Measurements from ENCODE around the gene DISC1. TPM values are rescaled to one million over a fixed set of nuclear protein-coding genes. Genes with fewer than 3 reads are reported as not detected.

DISC1 gene
- polyA plus RNA-seq, 1 of the 3 experiments (the other 2 are of a cell fraction) = 1.7 TPM

DNA sequence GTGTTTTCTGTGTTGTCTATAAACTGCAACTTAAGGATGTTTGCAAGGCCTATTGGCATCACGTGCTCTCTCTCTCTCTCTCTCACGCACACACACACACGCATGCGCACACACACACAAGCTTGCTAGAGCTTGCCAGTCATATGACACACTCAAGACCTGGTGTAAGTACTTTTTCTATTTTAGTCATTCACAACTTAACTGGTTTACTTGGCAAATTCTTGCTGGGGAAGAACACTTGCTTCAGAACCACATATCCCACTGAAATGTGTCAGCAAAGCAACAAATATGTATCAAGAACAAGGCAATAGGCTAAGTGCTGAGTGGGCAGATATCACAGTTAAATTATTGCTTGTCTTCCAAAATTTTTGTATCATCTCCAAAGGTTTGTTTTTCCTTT is 107.8 kb downstream of the DISC1 start (continued):
- TF ChIP-seq SMC3 (IDR thresholded peaks at IDR 0.05; ENCODE audit: low read depth, low read length) = no peak
- no peak for TF ChIP-seq GABPA (IDR thresholded peaks at IDR 0.05; ENCODE audit: low read depth)
- TF ChIP-seq EZH2phosphoT487 (IDR thresholded peaks at IDR 0.05; ENCODE audit: borderline replicate concordance, low read depth) = no peak
- no peak for TF ChIP-seq IRF3 (IDR thresholded peaks at IDR 0.05; ENCODE audit: low read depth, low read length)

DNA sequence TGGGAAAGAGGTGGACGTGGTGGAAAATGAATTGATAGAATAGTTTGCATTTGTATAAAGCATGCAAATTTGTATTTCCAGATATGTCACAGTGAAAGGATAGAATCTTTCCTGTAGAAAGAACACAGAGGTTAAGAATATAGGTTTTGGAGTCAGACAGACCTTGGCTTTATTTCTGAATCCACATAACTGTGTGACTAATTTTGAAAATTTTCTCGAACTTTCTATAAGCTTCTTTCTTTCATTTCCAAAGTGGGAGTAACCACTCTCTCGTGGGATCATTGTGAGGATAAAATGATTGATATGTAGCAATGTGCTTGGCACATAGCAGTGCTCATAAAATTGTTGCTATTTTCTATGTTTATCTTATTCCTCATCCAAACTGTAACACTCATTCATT is 108.8 kb downstream of the DISC1 start:
- Histone ChIP-seq H3K36me3 (replicated peaks in 1 of 2; ENCODE audit: control insufficient read depth in 1 of 2, insufficient read depth in 2 of 2, low read length in 1 of 2) (no peaks in the 10 kb centered on the region), H3K4me1 (ENCODE audit: control insufficient read depth in 1 of 2, insufficient read depth in 2 of 2, low read depth in 1 of 2, low read length in 1 of 2) (no peaks in the 10 kb centered on the region), H3K9ac (no peak overlapping the region), H2AFZ (ENCODE audit: low read depth) (no peak overlapping the region), H3K9me2 (no peaks in the 10 kb centered on the region), H3K27ac (ENCODE audit: low read depth in 2 of 2, low read length in 1 of 2) (no peak overlapping the region), H3K79me2 (ENCODE audit: insufficient read depth) (no peaks in the 10 kb centered on the region), H3K4me2 (no peak overlapping the region), H3K9me3 (no peaks in the 10 kb centered on the region), H3K4me3 (ENCODE audit: low read depth in 2 of 2, low read length in 1 of 2) (no peak overlapping the region), H3K27me3 (ENCODE audit: insufficient read depth) (no peaks in the 10 kb centered on the region), H4K20me1 (ENCODE audit: insufficient read depth) (no peaks in the 10 kb centered on the region), H3F3A (replicated peaks; ENCODE audit: insufficient read depth) (no peaks in the 10 kb centered on the region)
- TF ChIP-seq MEF2A (IDR thresholded peaks at IDR 0.05; ENCODE audit: borderline replicate concordance, low read depth) (no peak), NFIC (IDR thresholded peaks at IDR 0.05; ENCODE audit: borderline replicate concordance) (no peak), RXRA (IDR thresholded peaks at IDR 0.05; ENCODE audit: borderline replicate concordance, low read depth) (no peak), TAF1 (IDR thresholded peaks at IDR 0.05; ENCODE audit: borderline replicate concordance, low read depth, low read length) (no peak), CHD2 (IDR thresholded peaks at IDR 0.05; ENCODE audit: low read length, partially characterized antibody) (no peak), FOXJ3 (CRISPR knock-in tag; IDR thresholded peaks at IDR 0.05) (no peak), RAD21 (IDR thresholded peaks at IDR 0.05; ENCODE audit: low read length) (no peak), SMC3 (IDR thresholded peaks at IDR 0.05; ENCODE audit: low read depth, low read length) (no peak), CTCF (IDR thresholded peaks at IDR 0.05) (no peak), TCF12 (IDR thresholded peaks at IDR 0.05) (no peak), EP300 (IDR thresholded peaks at IDR 0.05; ENCODE audit: borderline replicate concordance in 1 of 2, low read depth in 1 of 2, low read length in 1 of 2) (no peak)
- TF ChIP-seq, protein P1, sequence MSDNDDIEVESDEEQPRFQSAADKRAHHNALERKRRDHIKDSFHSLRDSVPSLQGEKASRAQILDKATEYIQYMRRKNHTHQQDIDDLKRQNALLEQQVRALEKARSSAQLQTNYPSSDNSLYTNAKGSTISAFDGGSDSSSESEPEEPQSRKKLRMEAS (IDR thresholded peaks at IDR 0.05; ENCODE audit: low read depth) = no peak
- whole genome bisulfite sequencing (ENCODE audit: low lambda C conversion rate) = 70% methylated on average over 3 of the region's 3 CpGs
- ChIA-PET POLR2A (no interaction called here), CTCF (interaction anchor here (2.1 kb wide), 1 partner anchor 21 kb away, joined by 4 read pairs; no protein-coding TSS in a partner anchor)
- no peak for DNase-seq

Data from SK-N-SH (cell line).